ENCODE data around the gene FBXL5.
"Not testable (repeated sequence)": the region's sequence is repeated elsewhere in the genome, so short reads cannot be mapped to it uniquely, and the experiment has no call there.

The FBXL5 gene

GRCh38 chr4:15636818-15637217 is 18.3 kb downstream of the FBXL5 start:
- no peaks in the 10 kb centered on the region for H3K9me3 ChIP-seq (ENCODE audit: low read length)
- no peak overlapping the region for H3K4me3 ChIP-seq (ENCODE audit: low read depth in 1 of 2, low read length in 2 of 2)
- no peaks in the 10 kb centered on the region for H3K27me3 ChIP-seq (ENCODE audit: control insufficient read depth in 1 of 2, insufficient read depth in 2 of 2, low read length in 2 of 2)
- no peaks in the 10 kb centered on the region for H3K4me1 ChIP-seq (ENCODE audit: insufficient read depth, low read length)
- no peak overlapping the region for H3K9ac ChIP-seq (ENCODE audit: low read length)
- H3K27ac ChIP-seq (ENCODE audit: low read depth, low read length) = no peak overlapping the region
- peaks cover 36% of the 10 kb centered on the region for H3K36me3 ChIP-seq (ENCODE audit: insufficient read depth, low read length)

- H3K9ac ChIP-seq (ENCODE audit: low read length); H3K9me3 ChIP-seq (ENCODE audit: low read length); H3K27me3 ChIP-seq (ENCODE audit: control insufficient read depth in 1 of 2, insufficient read depth in 2 of 2, low read length in 2 of 2); H3K4me3 ChIP-seq (ENCODE audit: low read depth in 1 of 2, low read length in 2 of 2); H3K36me3 ChIP-seq (ENCODE audit: insufficient read depth, low read length); H3K4me1 ChIP-seq (ENCODE audit: insufficient read depth, low read length); H3K27ac ChIP-seq (ENCODE audit: low read depth, low read length): not testable (repeated sequence)
These were observed 37.8 kb downstream of the FBXL5 start for GRCh38 chr4:15617407-15617806.

GRCh38 chr4:15614891-15615290 is 40.3 kb downstream of the FBXL5 start:
- not testable (repeated sequence) for H3K9me3 ChIP-seq (ENCODE audit: low read length); H3K9ac ChIP-seq (ENCODE audit: low read length); H3K27ac ChIP-seq (ENCODE audit: low read depth, low read length); H3K27me3 ChIP-seq (ENCODE audit: control insufficient read depth in 1 of 2, insufficient read depth in 2 of 2, low read length in 2 of 2); H3K4me3 ChIP-seq (ENCODE audit: low read depth in 1 of 2, low read length in 2 of 2); H3K4me1 ChIP-seq (ENCODE audit: insufficient read depth, low read length); H3K36me3 ChIP-seq (ENCODE audit: insufficient read depth, low read length)

DNA sequence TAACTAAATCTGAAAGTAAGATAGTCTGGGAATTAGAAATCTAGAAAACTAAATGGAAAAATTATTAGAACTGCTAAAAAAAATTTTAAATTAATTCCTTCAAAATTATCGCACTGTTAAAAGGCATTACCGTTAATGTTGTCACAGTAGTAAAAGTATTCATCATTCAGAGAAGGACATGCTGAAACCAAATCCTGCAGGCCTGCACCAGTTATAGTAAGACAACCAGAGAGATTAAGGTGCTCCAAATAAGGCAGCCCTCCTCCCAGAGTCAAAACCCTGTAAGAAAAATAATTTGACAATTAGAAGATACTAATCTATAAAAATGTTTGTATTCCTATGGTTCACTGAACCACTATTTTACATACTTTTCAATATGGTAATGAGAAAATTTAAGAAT is 43.0 kb downstream of the FBXL5 start:
- no peak overlapping the region for H3K4me3 ChIP-seq (ENCODE audit: low read depth in 1 of 2, low read length in 2 of 2)
- H3K27ac ChIP-seq (ENCODE audit: low read depth, low read length) = no peak overlapping the region
- H3K4me1 ChIP-seq (ENCODE audit: insufficient read depth, low read length) = peaks cover 3% of the 10 kb centered on the region
- H3K9ac ChIP-seq (ENCODE audit: low read length) = no peak overlapping the region
- H3K36me3 ChIP-seq (ENCODE audit: insufficient read depth, low read length) = no peaks in the 10 kb centered on the region
- no peaks in the 10 kb centered on the region for H3K27me3 ChIP-seq (ENCODE audit: control insufficient read depth in 1 of 2, insufficient read depth in 2 of 2, low read length in 2 of 2)
- no peaks in the 10 kb centered on the region for H3K9me3 ChIP-seq (ENCODE audit: low read length)

DNA sequence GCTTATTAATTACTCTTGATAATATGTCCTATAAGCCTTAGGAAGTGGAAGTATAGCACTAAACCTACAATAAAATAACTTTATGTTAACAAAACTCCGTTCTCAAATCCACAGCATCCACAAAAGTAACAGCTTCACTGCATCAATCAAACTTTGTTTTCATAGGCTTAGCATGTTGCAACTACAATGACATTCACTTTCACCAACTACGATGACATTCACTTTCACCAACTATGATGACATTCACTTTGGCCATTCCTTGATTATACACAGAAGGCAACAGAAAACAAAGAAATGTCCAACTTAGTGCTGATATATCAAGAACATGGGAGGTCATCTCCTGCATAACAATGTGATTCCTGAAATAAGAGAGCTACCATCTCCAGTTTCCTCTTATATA is 44.3 kb downstream of the FBXL5 start:
- no peaks in the 10 kb centered on the region for H3K36me3 ChIP-seq (ENCODE audit: insufficient read depth, low read length)

GRCh38 chr4:15605537-15605936 is 49.6 kb downstream of the FBXL5 start:
- Histone ChIP-seq H3K27me3 (ENCODE audit: control insufficient read depth in 1 of 2, insufficient read depth in 2 of 2, low read length in 2 of 2) (no peaks in the 10 kb centered on the region), H3K9ac (ENCODE audit: low read length) (no peak overlapping the region), H3K36me3 (ENCODE audit: insufficient read depth, low read length) (peaks cover 36% of the 10 kb centered on the region), H3K4me3 (ENCODE audit: low read depth in 1 of 2, low read length in 2 of 2) (no peak overlapping the region), H3K27ac (ENCODE audit: low read depth, low read length) (no peak overlapping the region), H3K4me1 (ENCODE audit: insufficient read depth, low read length) (peaks cover 3% of the 10 kb centered on the region), H3K9me3 (ENCODE audit: low read length) (peaks cover 3% of the 10 kb centered on the region)

More for the DNA sequence above, 44.3 kb downstream of the FBXL5 start:
- Histone ChIP-seq H3K4me1 (ENCODE audit: insufficient read depth, low read length) (peaks cover 3% of the 10 kb centered on the region), H3K27ac (ENCODE audit: low read depth, low read length) (no peak overlapping the region), H3K9me3 (ENCODE audit: low read length) (no peaks in the 10 kb centered on the region), H3K4me3 (ENCODE audit: low read depth in 1 of 2, low read length in 2 of 2) (no peak overlapping the region), H3K9ac (ENCODE audit: low read length) (no peak overlapping the region), H3K27me3 (ENCODE audit: control insufficient read depth in 1 of 2, insufficient read depth in 2 of 2, low read length in 2 of 2) (no peaks in the 10 kb centered on the region)

- no peak overlapping the region for H3K9ac ChIP-seq (ENCODE audit: low read length)
- H3K27ac ChIP-seq (ENCODE audit: low read depth, low read length) = no peak overlapping the region
- peaks cover 36% of the 10 kb centered on the region for H3K36me3 ChIP-seq (ENCODE audit: insufficient read depth, low read length)
- peaks cover 11% of the 10 kb centered on the region for H3K4me1 ChIP-seq (ENCODE audit: insufficient read depth, low read length)
- H3K27me3 ChIP-seq (ENCODE audit: control insufficient read depth in 1 of 2, insufficient read depth in 2 of 2, low read length in 2 of 2) = no peaks in the 10 kb centered on the region
- H3K4me3 ChIP-seq (ENCODE audit: low read depth in 1 of 2, low read length in 2 of 2) = no peak overlapping the region
- peaks cover 3% of the 10 kb centered on the region for H3K9me3 ChIP-seq (ENCODE audit: low read length)
These were observed 53.3 kb downstream of the FBXL5 start for GRCh38 chr4:15601862-15602261.

- H3K27ac ChIP-seq (ENCODE audit: low read depth, low read length) = no peak overlapping the region
- no peaks in the 10 kb centered on the region for H3K27me3 ChIP-seq (ENCODE audit: control insufficient read depth in 1 of 2, insufficient read depth in 2 of 2, low read length in 2 of 2)
- no peak overlapping the region for H3K4me3 ChIP-seq (ENCODE audit: low read depth in 1 of 2, low read length in 2 of 2)
- H3K9ac ChIP-seq (ENCODE audit: low read length) = no peak overlapping the region
- H3K36me3 ChIP-seq (ENCODE audit: insufficient read depth, low read length) = peaks cover 36% of the 10 kb centered on the region
- H3K9me3 ChIP-seq (ENCODE audit: low read length) = peaks cover 3% of the 10 kb centered on the region
- H3K4me1 ChIP-seq (ENCODE audit: insufficient read depth, low read length) = peaks cover 11% of the 10 kb centered on the region
These were observed 55.0 kb downstream of the FBXL5 start for GRCh38 chr4:15600176-15600575.

GRCh38 chr4:15598644-15599043 is 56.5 kb downstream of the FBXL5 start:
- H3K36me3 ChIP-seq (ENCODE audit: insufficient read depth, low read length) = peaks cover 34% of the 10 kb centered on the region
- H3K27me3 ChIP-seq (ENCODE audit: control insufficient read depth in 1 of 2, insufficient read depth in 2 of 2, low read length in 2 of 2) = no peaks in the 10 kb centered on the region
- H3K4me3 ChIP-seq (ENCODE audit: low read depth in 1 of 2, low read length in 2 of 2) = no peak overlapping the region
- peaks cover 11% of the 10 kb centered on the region for H3K4me1 ChIP-seq (ENCODE audit: insufficient read depth, low read length)
- no peak overlapping the region for H3K27ac ChIP-seq (ENCODE audit: low read depth, low read length)
- H3K9ac ChIP-seq (ENCODE audit: low read length) = no peak overlapping the region
- H3K9me3 ChIP-seq (ENCODE audit: low read length) = peaks cover 3% of the 10 kb centered on the region

DNA sequence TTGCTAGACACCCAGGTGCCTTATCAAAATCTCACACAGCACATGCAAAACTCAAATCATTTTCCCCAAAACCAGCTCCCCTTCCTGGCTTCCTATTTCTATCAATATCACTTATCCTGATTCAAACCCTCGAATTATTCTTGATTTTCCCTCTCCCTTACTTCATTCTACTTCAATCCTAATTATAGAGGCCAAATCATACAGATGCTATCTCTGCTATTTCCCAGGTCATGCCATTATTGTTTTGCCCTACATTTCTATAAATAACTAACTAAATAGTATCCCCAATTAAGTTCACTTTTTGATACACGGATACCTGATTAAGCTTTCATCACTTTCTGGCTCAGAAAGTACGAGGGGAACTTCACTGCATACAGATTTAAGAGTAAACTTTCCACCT is 62.4 kb downstream of the FBXL5 start:
- Histone ChIP-seq H3K9me3 (ENCODE audit: low read length) (no peaks in the 10 kb centered on the region), H3K4me1 (ENCODE audit: insufficient read depth, low read length) (no peaks in the 10 kb centered on the region), H3K27ac (ENCODE audit: low read depth, low read length) (no peak overlapping the region), H3K36me3 (ENCODE audit: insufficient read depth, low read length) (peaks cover 18% of the 10 kb centered on the region), H3K27me3 (ENCODE audit: control insufficient read depth in 1 of 2, insufficient read depth in 2 of 2, low read length in 2 of 2) (no peaks in the 10 kb centered on the region), H3K9ac (ENCODE audit: low read length) (no peak overlapping the region), H3K4me3 (ENCODE audit: low read depth in 1 of 2, low read length in 2 of 2) (no peak overlapping the region)

GRCh38 chr4:15587649-15588048 is 67.5 kb downstream of the FBXL5 start:
- no peak overlapping the region for H3K27ac ChIP-seq (ENCODE audit: low read depth, low read length)
- H3K36me3 ChIP-seq (ENCODE audit: insufficient read depth, low read length) = peaks cover 6% of the 10 kb centered on the region
- H3K4me3 ChIP-seq (ENCODE audit: low read depth in 1 of 2, low read length in 2 of 2) = no peak overlapping the region
- no peaks in the 10 kb centered on the region for H3K27me3 ChIP-seq (ENCODE audit: control insufficient read depth in 1 of 2, insufficient read depth in 2 of 2, low read length in 2 of 2)
- no peak overlapping the region for H3K9ac ChIP-seq (ENCODE audit: low read length)
- no peaks in the 10 kb centered on the region for H3K9me3 ChIP-seq (ENCODE audit: low read length)
- H3K4me1 ChIP-seq (ENCODE audit: insufficient read depth, low read length) = no peaks in the 10 kb centered on the region

DNA sequence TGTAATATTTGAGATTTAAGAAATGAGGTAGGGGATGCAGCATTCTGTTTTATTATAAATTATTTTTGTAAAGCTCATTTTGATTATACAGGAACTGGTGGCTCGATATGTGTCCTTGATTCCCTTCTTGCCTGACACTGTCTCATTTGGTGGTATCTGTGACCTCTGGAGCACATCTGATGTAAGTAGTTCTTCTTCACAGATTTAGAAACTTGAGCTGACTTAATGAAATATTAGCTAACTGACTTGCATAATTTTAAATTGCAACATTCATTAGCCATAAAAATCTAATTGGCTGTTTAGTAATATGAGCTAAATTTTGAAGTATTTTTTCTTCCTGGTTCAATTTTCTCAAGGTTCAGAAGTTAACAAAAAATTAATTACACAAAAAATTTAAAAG is 69.1 kb downstream of the FBXL5 start:
- no peak overlapping the region for H3K4me3 ChIP-seq (ENCODE audit: low read depth in 1 of 2, low read length in 2 of 2)
- H3K9ac ChIP-seq (ENCODE audit: low read length) = no peak overlapping the region
- peaks cover 6% of the 10 kb centered on the region for H3K36me3 ChIP-seq (ENCODE audit: insufficient read depth, low read length)
- no peaks in the 10 kb centered on the region for H3K9me3 ChIP-seq (ENCODE audit: low read length)
- H3K4me1 ChIP-seq (ENCODE audit: insufficient read depth, low read length) = no peaks in the 10 kb centered on the region
- H3K27ac ChIP-seq (ENCODE audit: low read depth, low read length) = no peak overlapping the region
- H3K27me3 ChIP-seq (ENCODE audit: control insufficient read depth in 1 of 2, insufficient read depth in 2 of 2, low read length in 2 of 2) = no peaks in the 10 kb centered on the region
